Loucy (cell line): ENCODE data around the gene KIF3B.

Experiments
- EZH2phosphoT487 ChIP-seq: fragments of 200-600 bp; IDR thresholded peaks from 2 replicates; pipeline ENCODE4 v1.6.1; 2018; ENCODE audit warnings: antibody characterized with exemption, mild to moderate bottlenecking, moderate library complexity, borderline replicate concordance
- TF ChIP-seq, protein P1 (sequence below): fragments of 200-600 bp; sonication (generic); conservative IDR thresholded peaks from 2 replicates; pipeline ENCODE4 v1.5.1; 2014; ENCODE audit warnings: mild to moderate bottlenecking, antibody characterized with exemption, low read length

DNA sequence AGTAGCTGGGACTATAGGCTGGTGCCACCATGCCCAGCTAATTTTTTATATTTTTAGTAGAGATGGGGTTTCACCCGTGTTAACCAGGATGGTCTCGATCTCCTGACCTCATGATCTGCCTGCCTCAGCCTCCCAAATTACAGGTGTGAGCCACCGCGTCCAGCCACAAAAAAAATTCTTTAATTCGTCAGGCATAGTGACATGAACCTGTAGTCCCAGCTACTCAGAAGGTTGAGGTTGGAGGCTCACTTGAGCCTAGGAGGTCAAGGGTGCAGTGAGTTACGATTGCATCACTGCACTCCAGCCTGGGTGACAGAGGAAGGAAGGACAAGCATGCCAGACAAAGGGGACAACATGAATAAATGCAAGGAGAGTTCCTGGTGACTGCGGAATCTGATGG, 61.2 kb downstream of the KIF3B start:
- TF ChIP-seq, protein P1, sequence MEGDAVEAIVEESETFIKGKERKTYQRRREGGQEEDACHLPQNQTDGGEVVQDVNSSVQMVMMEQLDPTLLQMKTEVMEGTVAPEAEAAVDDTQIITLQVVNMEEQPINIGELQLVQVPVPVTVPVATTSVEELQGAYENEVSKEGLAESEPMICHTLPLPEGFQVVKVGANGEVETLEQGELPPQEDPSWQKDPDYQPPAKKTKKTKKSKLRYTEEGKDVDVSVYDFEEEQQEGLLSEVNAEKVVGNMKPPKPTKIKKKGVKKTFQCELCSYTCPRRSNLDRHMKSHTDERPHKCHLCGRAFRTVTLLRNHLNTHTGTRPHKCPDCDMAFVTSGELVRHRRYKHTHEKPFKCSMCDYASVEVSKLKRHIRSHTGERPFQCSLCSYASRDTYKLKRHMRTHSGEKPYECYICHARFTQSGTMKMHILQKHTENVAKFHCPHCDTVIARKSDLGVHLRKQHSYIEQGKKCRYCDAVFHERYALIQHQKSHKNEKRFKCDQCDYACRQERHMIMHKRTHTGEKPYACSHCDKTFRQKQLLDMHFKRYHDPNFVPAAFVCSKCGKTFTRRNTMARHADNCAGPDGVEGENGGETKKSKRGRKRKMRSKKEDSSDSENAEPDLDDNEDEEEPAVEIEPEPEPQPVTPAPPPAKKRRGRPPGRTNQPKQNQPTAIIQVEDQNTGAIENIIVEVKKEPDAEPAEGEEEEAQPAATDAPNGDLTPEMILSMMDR = no peak
- no peak for TF ChIP-seq EZH2phosphoT487
